Measurements from ENCODE around the gene IFITM5. TPM values are rescaled to one million over a fixed set of nuclear protein-coding genes. Genes with fewer than 3 reads are reported as not detected.

Gene IFITM5
- total and polyA plus RNA-seq, 12 donors: not detected

DNA sequence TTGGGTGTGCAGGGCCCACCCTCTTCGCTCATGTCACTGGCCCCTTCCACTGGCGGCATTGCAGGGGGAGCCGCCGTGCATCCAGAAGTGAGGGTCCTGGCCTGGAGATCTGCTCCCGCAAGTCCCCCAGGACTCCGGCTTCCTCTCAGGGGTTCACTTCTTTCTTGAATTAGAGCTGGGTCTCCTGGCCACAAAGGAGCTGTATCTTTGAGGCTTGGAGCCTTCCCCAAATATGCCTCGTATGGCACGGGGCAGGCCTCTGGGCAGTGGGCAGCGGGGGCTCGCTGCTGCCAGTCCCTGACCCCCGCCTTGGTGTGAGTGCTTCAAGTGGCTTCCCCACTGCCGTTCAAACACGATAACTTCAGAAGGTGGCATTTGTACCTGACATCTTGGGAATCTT is 28.7 kb upstream of the IFITM5 start:
- WGBS, 2 donors: 95 to 96% methylated on average over 13 of the region's 13 CpGs
- Histone ChIP-seq H3K36me3 (no peaks in the 10 kb centered on the region), H3K9me3 (no peaks in the 10 kb centered on the region), H3K27me3 (no peaks in the 10 kb centered on the region), H3K27ac (peak overlapping the region in 8 of 10 donors; percentile 90 to 98 (median 96)), H3K4me3 (no peak overlapping the region), H3K4me1 (peaks cover 15 to 56% (median 39%) of the 10 kb centered on the region in 9 donors)
- TF ChIP-seq, protein P1, sequence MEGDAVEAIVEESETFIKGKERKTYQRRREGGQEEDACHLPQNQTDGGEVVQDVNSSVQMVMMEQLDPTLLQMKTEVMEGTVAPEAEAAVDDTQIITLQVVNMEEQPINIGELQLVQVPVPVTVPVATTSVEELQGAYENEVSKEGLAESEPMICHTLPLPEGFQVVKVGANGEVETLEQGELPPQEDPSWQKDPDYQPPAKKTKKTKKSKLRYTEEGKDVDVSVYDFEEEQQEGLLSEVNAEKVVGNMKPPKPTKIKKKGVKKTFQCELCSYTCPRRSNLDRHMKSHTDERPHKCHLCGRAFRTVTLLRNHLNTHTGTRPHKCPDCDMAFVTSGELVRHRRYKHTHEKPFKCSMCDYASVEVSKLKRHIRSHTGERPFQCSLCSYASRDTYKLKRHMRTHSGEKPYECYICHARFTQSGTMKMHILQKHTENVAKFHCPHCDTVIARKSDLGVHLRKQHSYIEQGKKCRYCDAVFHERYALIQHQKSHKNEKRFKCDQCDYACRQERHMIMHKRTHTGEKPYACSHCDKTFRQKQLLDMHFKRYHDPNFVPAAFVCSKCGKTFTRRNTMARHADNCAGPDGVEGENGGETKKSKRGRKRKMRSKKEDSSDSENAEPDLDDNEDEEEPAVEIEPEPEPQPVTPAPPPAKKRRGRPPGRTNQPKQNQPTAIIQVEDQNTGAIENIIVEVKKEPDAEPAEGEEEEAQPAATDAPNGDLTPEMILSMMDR (IDR thresholded peaks at IDR 0.05): no peak
- no peak for ATAC-seq
- intact Hi-C loops (cut with DNase I): loop anchor here in 1 of 10 donors (2.0 kb wide), 1 partner anchor 25 kb away; no protein-coding TSS in a partner anchor
- DNase-seq: no peak

DNA sequence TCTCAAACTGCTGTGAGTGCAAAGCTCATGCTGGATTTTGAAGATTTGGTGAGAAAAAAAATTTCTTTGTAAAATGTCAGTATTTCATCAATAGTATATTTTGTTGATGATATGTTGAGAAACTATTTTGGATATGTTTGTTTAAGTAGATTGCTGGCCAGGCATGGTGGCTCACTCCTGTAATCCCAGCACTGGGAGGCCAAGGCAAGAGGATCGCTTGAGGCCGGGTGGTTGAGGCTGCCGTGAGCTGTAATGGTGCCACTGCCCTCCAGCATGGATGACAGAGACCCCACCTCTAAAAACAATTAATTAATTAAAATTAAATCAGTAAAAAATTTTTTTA is 28.2 kb upstream of the IFITM5 start:
- TF ChIP-seq, protein P1 (IDR thresholded peaks at IDR 0.05): no peak
- H3K4me3 ChIP-seq: peak overlapping the region in 5 of 10 donors; percentile 22 to 39 (median 26)
- no peaks in the 10 kb centered on the region for H3K9me3 ChIP-seq
- H3K27ac ChIP-seq: peak overlapping the region; percentile 90 to 98 (median 96)
- intact Hi-C loops (cut with DNase I): no loop called here
- ATAC-seq (no peak), DNase-seq (no peak)
- 96 to 98% methylated on average over 3 of the region's 3 CpGs for WGBS, 2 donors
- H3K4me1 ChIP-seq: peaks cover 15 to 60% (median 42%) of the 10 kb centered on the region in 9 donors
- H3K27me3 ChIP-seq: no peaks in the 10 kb centered on the region
- no peaks in the 10 kb centered on the region for H3K36me3 ChIP-seq

DNA sequence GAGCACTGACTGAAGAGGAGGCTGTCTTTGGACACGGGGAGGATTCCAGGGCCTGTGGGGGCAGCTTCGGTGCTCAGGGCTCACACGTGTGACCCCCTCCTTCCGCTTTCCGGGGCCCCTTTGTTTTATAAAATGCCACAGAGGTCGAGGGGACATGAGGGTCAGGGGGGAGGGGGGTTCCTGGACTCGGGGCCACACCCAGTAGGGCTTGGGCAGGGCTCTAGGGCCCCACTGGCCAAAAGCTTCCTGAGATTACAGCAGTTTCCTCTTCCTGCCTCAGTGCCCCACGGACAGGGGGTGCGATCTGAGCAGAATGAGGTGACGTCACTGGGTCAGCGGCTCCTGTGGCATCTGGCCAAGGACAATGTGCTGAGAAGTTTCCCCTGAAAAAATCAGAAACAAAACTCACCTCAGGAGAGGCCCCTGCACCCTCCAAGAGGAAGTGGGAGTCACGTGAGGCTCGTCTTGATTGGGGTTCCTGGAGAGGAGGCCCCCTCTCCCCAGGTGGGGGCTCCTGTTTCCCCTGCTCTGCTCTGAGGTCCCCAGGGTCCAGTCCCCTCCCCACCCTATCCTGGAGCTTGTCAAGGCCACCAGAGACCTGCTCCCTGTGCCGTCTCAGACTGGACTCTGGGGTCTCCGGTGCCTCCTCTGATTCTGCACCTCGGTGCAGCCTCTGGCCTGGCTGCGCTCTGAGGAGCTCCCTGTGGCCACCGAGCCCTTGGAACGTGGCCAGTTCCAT is 27.7 kb upstream of the IFITM5 start:
- Histone ChIP-seq H3K4me1 (peaks cover 15 to 61% (median 42%) of the 10 kb centered on the region in 9 donors), H3K27ac (peak overlapping the region; percentile 90 to 98 (median 96)), H3K4me3 (peak overlapping the region in 6 of 10 donors; percentile 16 to 39 (median 26)), H3K36me3 (no peaks in the 10 kb centered on the region), H3K9me3 (no peaks in the 10 kb centered on the region), H3K27me3 (no peaks in the 10 kb centered on the region)
- peak; percentile 84 to 93 for DNase-seq
- intact Hi-C loops (cut with DNase I): no loop called here
- peak; percentile 81 to 95 (median 92) for ATAC-seq
- 20 to 40% methylated on average over 19 of the region's 19 CpGs for WGBS, 2 donors
- TF ChIP-seq, protein P1 (IDR thresholded peaks at IDR 0.05): no peak

DNA sequence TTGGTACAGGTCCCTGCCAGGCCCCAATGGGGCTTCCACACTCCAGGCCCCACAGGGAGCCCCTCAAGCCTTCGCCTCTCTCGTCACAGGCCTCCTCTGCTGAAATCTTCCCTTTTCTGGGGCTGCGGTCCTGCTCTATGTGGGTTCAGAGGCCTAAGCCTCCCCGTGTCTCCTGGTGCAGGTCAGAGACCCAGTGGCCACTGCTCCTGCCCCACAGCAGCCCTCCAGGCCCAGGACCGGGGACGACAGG is 27.2 kb upstream of the IFITM5 start:
- no peaks in the 10 kb centered on the region for H3K36me3 ChIP-seq
- H3K9me3 ChIP-seq: no peaks in the 10 kb centered on the region
- no peaks in the 10 kb centered on the region for H3K27me3 ChIP-seq
- no peak for DNase-seq
- peak overlapping the region in 4 of 10 donors; percentile 12 to 39 (median 15) for H3K4me3 ChIP-seq
- peak in 2 of 8 donors; percentile 4 to 23 for ATAC-seq
- WGBS, 2 donors: 57 to 62% methylated on average over 6 of the region's 6 CpGs
- peaks cover 15 to 58% (median 42%) of the 10 kb centered on the region in 9 donors for H3K4me1 ChIP-seq
- TF ChIP-seq, protein P1 (IDR thresholded peaks at IDR 0.05): no peak
- intact Hi-C loops (cut with DNase I): no loop called here
- H3K27ac ChIP-seq: peak overlapping the region; percentile 90 to 98 (median 96)
